Uterus (tissue), 2 donors: Measurements from ENCODE around the gene PDE8A.

Experiments
- POLR2A ChIP-seq, 2 donors: fragments of 450-650 bp; IDR thresholded peaks; one replicate each; pipeline ENCODE4 v1.6.1; 2016; ENCODE audit warnings: antibody characterized with exemption in 2 of 2, mild to moderate bottlenecking in 1 of 2, moderate library complexity in 1 of 2
- TF ChIP-seq, protein P1 (sequence below), 4 experiments: fragments of 200-600 bp in 2 of 4; fragments of 450-650 bp in 2 of 4; sonication (generic) in 2 of 4; IDR thresholded peaks; one replicate each; pipeline ENCODE4 v1.5.1; 2016 to 2019; ENCODE audit warnings: antibody characterized with exemption in 4 of 4, mild to moderate bottlenecking in 2 of 4, moderate library complexity in 1 of 4

DNA sequence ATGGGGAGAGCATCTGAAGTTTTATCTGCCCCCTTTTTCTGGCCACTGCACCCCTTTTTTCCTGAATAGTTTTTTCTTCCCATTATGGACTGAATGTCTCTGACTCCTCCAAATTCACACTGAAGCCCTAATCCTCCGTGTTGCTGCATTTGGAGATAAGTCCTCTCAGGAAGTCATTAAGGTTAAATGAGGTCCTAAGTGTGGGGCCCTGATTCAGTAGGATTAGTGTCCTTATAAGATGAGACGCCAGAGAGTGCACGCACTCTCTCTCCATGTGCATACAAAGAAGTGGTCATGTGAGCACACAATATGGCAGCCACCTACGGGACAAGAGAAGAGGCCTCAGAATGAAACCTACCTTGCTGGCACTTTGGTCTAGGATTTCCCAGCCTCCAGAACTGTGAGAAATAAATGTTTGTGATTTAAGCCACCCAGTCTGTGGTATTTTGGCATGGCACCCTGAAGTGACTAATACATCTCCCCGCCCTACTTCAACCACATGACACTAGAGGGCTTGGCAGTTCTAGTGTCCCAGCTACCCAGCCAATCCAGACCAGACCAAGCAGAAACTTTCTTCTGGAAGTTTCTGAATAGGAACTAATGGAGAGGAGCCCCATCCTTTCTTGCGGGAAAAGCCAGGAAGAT, 191.3 kb downstream of the PDE8A start:
- TF ChIP-seq, protein P1, sequence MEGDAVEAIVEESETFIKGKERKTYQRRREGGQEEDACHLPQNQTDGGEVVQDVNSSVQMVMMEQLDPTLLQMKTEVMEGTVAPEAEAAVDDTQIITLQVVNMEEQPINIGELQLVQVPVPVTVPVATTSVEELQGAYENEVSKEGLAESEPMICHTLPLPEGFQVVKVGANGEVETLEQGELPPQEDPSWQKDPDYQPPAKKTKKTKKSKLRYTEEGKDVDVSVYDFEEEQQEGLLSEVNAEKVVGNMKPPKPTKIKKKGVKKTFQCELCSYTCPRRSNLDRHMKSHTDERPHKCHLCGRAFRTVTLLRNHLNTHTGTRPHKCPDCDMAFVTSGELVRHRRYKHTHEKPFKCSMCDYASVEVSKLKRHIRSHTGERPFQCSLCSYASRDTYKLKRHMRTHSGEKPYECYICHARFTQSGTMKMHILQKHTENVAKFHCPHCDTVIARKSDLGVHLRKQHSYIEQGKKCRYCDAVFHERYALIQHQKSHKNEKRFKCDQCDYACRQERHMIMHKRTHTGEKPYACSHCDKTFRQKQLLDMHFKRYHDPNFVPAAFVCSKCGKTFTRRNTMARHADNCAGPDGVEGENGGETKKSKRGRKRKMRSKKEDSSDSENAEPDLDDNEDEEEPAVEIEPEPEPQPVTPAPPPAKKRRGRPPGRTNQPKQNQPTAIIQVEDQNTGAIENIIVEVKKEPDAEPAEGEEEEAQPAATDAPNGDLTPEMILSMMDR (IDR thresholded peaks at IDR 0.05), result no peak
- TF ChIP-seq POLR2A (IDR thresholded peaks at IDR 0.05), result no peak
